Retinal pigment epithelial cell (primary cell): ENCODE results near the gene SLC9C1.

Source experiments
- DNase-seq: peaks from one replicate; pipeline ENCODE4 v3.0.0-alpha.2; 2010; ENCODE audit warnings: low read depth
- H3K4me3 ChIP-seq: 2 replicates; pipeline ENCODE4 v1.5.1; 2011; ENCODE audit warnings: mild to moderate bottlenecking, low read length, control low read depth, moderate library complexity
- CTCF ChIP-seq: conservative IDR thresholded peaks from 2 replicates; pipeline ENCODE4 v1.5.1; 2011; ENCODE audit warnings: low read depth, low read length, control low read depth, inconsistent platforms

SLC9C1 gene

GRCh38 chr3:112121577-112122547 is 172.2 kb downstream of the SLC9C1 start:
- no peak overlapping the region for H3K4me3 ChIP-seq
- no peak for TF ChIP-seq CTCF
- DNase-seq, result no peak

- H3K4me3 ChIP-seq, result no peak overlapping the region
- no peak for DNase-seq
- TF ChIP-seq CTCF, result no peak
Measured at GRCh38 chr3:112119962-112120836, 173.8 kb downstream of the SLC9C1 start.

- TF ChIP-seq CTCF, result no peak
- H3K4me3 ChIP-seq, result no peak overlapping the region
- no peak for DNase-seq
Measured at GRCh38 chr3:112117841-112118571, 176.0 kb downstream of the SLC9C1 start.

- no peak for TF ChIP-seq CTCF
- no peak overlapping the region for H3K4me3 ChIP-seq
- no peak for DNase-seq
Measured at GRCh38 chr3:112117415-112117814, 176.6 kb downstream of the SLC9C1 start.

GRCh38 chr3:112116748-112117186 is 177.2 kb downstream of the SLC9C1 start:
- no peak overlapping the region for H3K4me3 ChIP-seq
- no peak for TF ChIP-seq CTCF
- no peak for DNase-seq

GRCh38 chr3:112115806-112116383 is 178.1 kb downstream of the SLC9C1 start:
- no peak for DNase-seq
- no peak overlapping the region for H3K4me3 ChIP-seq
- no peak for TF ChIP-seq CTCF
